Left ventricle myocardium inferior (tissue), 1 donor: Measurements from ENCODE around the gene ZNF536. TPM values are rescaled to one million over a fixed set of nuclear protein-coding genes. Genes with fewer than 3 reads are reported as not detected.
"Not testable (repeated sequence)": the region's sequence is repeated elsewhere in the genome, so short reads cannot be mapped to it uniquely, and the experiment has no call there.

Experiments used
- DNase-seq: peaks from one replicate; pipeline ENCODE4 v3.0.0-alpha.2; 2020
- H3K27ac ChIP-seq: fragments of 200-600 bp; replicated peaks from 2 replicates; pipeline ENCODE4 v1.8.0; 2021
- H3K27me3 ChIP-seq: fragments of 200-600 bp; 2 replicates; pipeline ENCODE4 v1.8.0; 2021; ENCODE audit warnings: low read depth
- H3K36me3 ChIP-seq: fragments of 200-600 bp; 2 replicates; pipeline ENCODE4 v1.8.0; 2021
- H3K4me1 ChIP-seq: fragments of 200-600 bp; 2 replicates; pipeline ENCODE4 v1.8.0; 2021
- H3K4me3 ChIP-seq: fragments of 200-600 bp; 2 replicates; pipeline ENCODE4 v1.8.0; 2021; ENCODE audit warnings: mild to moderate bottlenecking, moderate library complexity
- H3K9me3 ChIP-seq: fragments of 200-600 bp; replicated peaks from 2 replicates; pipeline ENCODE4 v1.8.0; 2021
- CTCF ChIP-seq: fragments of 200-600 bp; IDR thresholded peaks from 2 replicates; pipeline ENCODE4 v1.8.0; 2021; ENCODE audit warnings: antibody characterized with exemption, mild to moderate bottlenecking, borderline replicate concordance
- intact Hi-C: fragments of 100-400 bp; cut with micrococcal nuclease; formaldehyde crosslinking; loops from one replicate; pipeline ENCODE4 v1.11.0; 2022
- total RNA-seq: library from RNA; stranded (reverse); fragmentation: NEBNext Ultra II Directional; extraction: Animal tissue kit (Norgen Biotek cat#: 25700); gene quantifications from one replicate; pipeline ENCODE4 v1.2.1, GENCODE V29; 2021
- donor health status: DM: no; HTN: yes; CAD: no; lungs with severe emphysema.

ZNF536 gene
- total RNA-seq, 1 donor from 2014 or later: 4.0 TPM

GRCh38 chr19:30481063-30481462 lies 108.9 kb downstream of the ZNF536 start:
- no peak for DNase-seq
- intact Hi-C loops: no loop called here
- TF ChIP-seq CTCF: no peak
- Histone ChIP-seq H3K27ac (no peak overlapping the region), H3K27me3 (peaks cover 60% of the 10 kb centered on the region), H3K9me3 (no peaks in the 10 kb centered on the region), H3K4me3 (no peak overlapping the region), H3K4me1 (peaks cover 9% of the 10 kb centered on the region), H3K36me3 (no peaks in the 10 kb centered on the region)

- Histone ChIP-seq H3K27me3 (peaks cover 57% of the 10 kb centered on the region), H3K36me3 (no peaks in the 10 kb centered on the region), H3K9me3 (no peaks in the 10 kb centered on the region), H3K4me3 (no peak overlapping the region), H3K4me1 (peaks cover 9% of the 10 kb centered on the region), H3K27ac (no peak overlapping the region)
- no peak for DNase-seq
- intact Hi-C loops: no loop called here
- TF ChIP-seq CTCF: no peak
These were observed 109.6 kb downstream of the ZNF536 start for GRCh38 chr19:30481823-30482222.

GRCh38 chr19:30482956-30483355 lies 110.8 kb downstream of the ZNF536 start:
- intact Hi-C loops: no loop called here
- no peak overlapping the region for H3K4me3 ChIP-seq
- H3K4me1 ChIP-seq: peaks cover 9% of the 10 kb centered on the region
- H3K27ac ChIP-seq: no peak overlapping the region
- H3K27me3 ChIP-seq: peaks cover 49% of the 10 kb centered on the region
- no peaks in the 10 kb centered on the region for H3K9me3 ChIP-seq
- TF ChIP-seq CTCF: no peak
- no peak for DNase-seq
- no peaks in the 10 kb centered on the region for H3K36me3 ChIP-seq

- DNase-seq: not testable (repeated sequence)
These were observed 114.1 kb downstream of the ZNF536 start for GRCh38 chr19:30486250-30486649.

GRCh38 chr19:30487178-30487577 lies 115.0 kb downstream of the ZNF536 start:
- TF ChIP-seq CTCF: no peak
- peaks cover 61% of the 10 kb centered on the region for H3K27me3 ChIP-seq
- H3K9me3 ChIP-seq: no peaks in the 10 kb centered on the region
- DNase-seq: no peak
- no peaks in the 10 kb centered on the region for H3K36me3 ChIP-seq
- H3K4me3 ChIP-seq: no peak overlapping the region
- H3K4me1 ChIP-seq: no peaks in the 10 kb centered on the region
- intact Hi-C loops: no loop called here
- H3K27ac ChIP-seq: no peak overlapping the region

More at GRCh38 chr19:30486250-30486649, 114.1 kb downstream of the ZNF536 start:
- peaks cover 51% of the 10 kb centered on the region for H3K27me3 ChIP-seq
- H3K36me3 ChIP-seq, H3K9me3 ChIP-seq, intact Hi-C loops, H3K4me3 ChIP-seq, H3K27ac ChIP-seq, H3K4me1 ChIP-seq: not testable (repeated sequence)

- intact Hi-C loops: no loop called here
- Histone ChIP-seq H3K4me3 (no peak overlapping the region), H3K9me3 (no peaks in the 10 kb centered on the region), H3K4me1 (no peaks in the 10 kb centered on the region), H3K27ac (no peak overlapping the region), H3K36me3 (no peaks in the 10 kb centered on the region), H3K27me3 (peaks cover 65% of the 10 kb centered on the region)
- no peak for DNase-seq
- no peak for TF ChIP-seq CTCF
These were observed 116.0 kb downstream of the ZNF536 start for GRCh38 chr19:30488191-30488590.
